Colonic mucosa (tissue), 4 donors: Measurements from ENCODE around the gene MMRN2. TPM values are rescaled to one million over a fixed set of nuclear protein-coding genes. Genes with fewer than 3 reads are reported as not detected.
"Not testable (repeated sequence)": the region's sequence is repeated elsewhere in the genome, so short reads cannot be mapped to it uniquely, and the experiment has no call there.

Source experiments
- DNase-seq: peaks from one replicate; pipeline ENCODE4 v3.0.0-alpha.2; 2020
- H3K27ac ChIP-seq: fragments of 200-600 bp; one replicate; pipeline ENCODE4 v1.8.0; 2021
- H3K27me3 ChIP-seq: fragments of 200-600 bp; one replicate; pipeline ENCODE4 v1.8.0; 2021
- H3K36me3 ChIP-seq: fragments of 200-600 bp; one replicate; pipeline ENCODE4 v1.8.0; 2021
- H3K4me1 ChIP-seq: fragments of 200-600 bp; one replicate; pipeline ENCODE4 v1.8.0; 2021; ENCODE audit warnings: mild to moderate bottlenecking
- H3K4me3 ChIP-seq: fragments of 200-600 bp; one replicate; pipeline ENCODE4 v1.8.0; 2021
- H3K9ac ChIP-seq, 2 donors: one replicate each; pipeline ENCODE4 v1.7.0; 2013; ENCODE audit warnings: control low read depth in 2 of 2, low read depth in 2 of 2, low read length in 2 of 2
- H3K9me3 ChIP-seq: fragments of 200-600 bp; one replicate; pipeline ENCODE4 v1.8.0; 2021
- CTCF ChIP-seq: fragments of 200-600 bp; IDR thresholded peaks from one replicate; pipeline ENCODE4 v1.8.0; 2022; ENCODE audit warnings: antibody characterized with exemption, mild to moderate bottlenecking
- intact Hi-C: fragments of 100-400 bp; cut with DNase I; formaldehyde crosslinking; loops from one replicate; pipeline ENCODE4 v1.14.1; 2022
- total RNA-seq, 2 donors: library from RNA; stranded (reverse); fragmentation: NEBNext Ultra II Directional in 1 of 2; extraction: Animal tissue kit (Norgen Biotek cat#: 25700) in 1 of 2; gene quantifications; one replicate each; pipeline ENCODE4 v1.2.1, GENCODE V29; 2021
- donor health status: healthy.
- donor health status: DM: no; HTN: no; CAD: no.
- donor health status: DM: no; HTN: no; CAD: no.

Gene MMRN2
- total RNA-seq, 2 donors from 2014 or later: 3.4 to 7.4 TPM

GRCh38 chr10:86988520-86988919, 31.1 kb upstream of the MMRN2 start:
- H3K27ac ChIP-seq: no peak overlapping the region
- TF ChIP-seq CTCF: no peak
- H3K9me3 ChIP-seq: no peaks in the 10 kb centered on the region
- H3K9ac ChIP-seq: no peak overlapping the region
- H3K27me3 ChIP-seq: no peaks in the 10 kb centered on the region
- no peaks in the 10 kb centered on the region for H3K36me3 ChIP-seq
- no peak for DNase-seq
- H3K4me3 ChIP-seq: no peak overlapping the region
- intact Hi-C loops: no loop called here
- H3K4me1 ChIP-seq: no peaks in the 10 kb centered on the region

- H3K9me3 ChIP-seq, intact Hi-C loops, H3K4me3 ChIP-seq, H3K27ac ChIP-seq, H3K9ac ChIP-seq, H3K36me3 ChIP-seq, H3K4me1 ChIP-seq, DNase-seq, H3K27me3 ChIP-seq: not testable (repeated sequence)
These were observed 27.1 kb upstream of the MMRN2 start for GRCh38 chr10:86984498-86984897.

- Histone ChIP-seq H3K27me3 (no peaks in the 10 kb centered on the region), H3K36me3 (no peaks in the 10 kb centered on the region), H3K4me3 (no peak overlapping the region), H3K9ac (no peak overlapping the region), H3K9me3 (no peaks in the 10 kb centered on the region), H3K4me1 (no peaks in the 10 kb centered on the region), H3K27ac (no peak overlapping the region)
- intact Hi-C loops: no loop called here
- DNase-seq: no peak
- TF ChIP-seq CTCF: no peak
These were observed 24.3 kb upstream of the MMRN2 start for GRCh38 chr10:86981716-86982115.

GRCh38 chr10:86981020-86981419, 23.6 kb upstream of the MMRN2 start:
- H3K9me3 ChIP-seq, H3K27me3 ChIP-seq, intact Hi-C loops, H3K36me3 ChIP-seq, H3K4me1 ChIP-seq, DNase-seq, H3K4me3 ChIP-seq, H3K9ac ChIP-seq, H3K27ac ChIP-seq: not testable (repeated sequence)

GRCh38 chr10:86979977-86980448, 22.6 kb upstream of the MMRN2 start:
- Histone ChIP-seq H3K4me3 (no peak overlapping the region), H3K9me3 (no peaks in the 10 kb centered on the region), H3K36me3 (no peaks in the 10 kb centered on the region), H3K27ac (no peak overlapping the region), H3K9ac (peak overlapping the region in 1 of 2 donors; percentile 46), H3K27me3 (no peaks in the 10 kb centered on the region), H3K4me1 (no peaks in the 10 kb centered on the region)
- TF ChIP-seq CTCF: no peak
- peak; percentile 57 for DNase-seq
- intact Hi-C loops: loop anchor here (10.0 kb wide), 1 partner anchor 115 kb away; the partner anchor contains the start of genes GLUD1 and SHLD2

- no peaks in the 10 kb centered on the region for H3K4me1 ChIP-seq
- TF ChIP-seq CTCF: no peak
- H3K4me3 ChIP-seq: no peak overlapping the region
- H3K9me3 ChIP-seq: no peaks in the 10 kb centered on the region
- H3K9ac ChIP-seq: no peak overlapping the region
- intact Hi-C loops: loop anchor here (10.0 kb wide), 1 partner anchor 115 kb away; the partner anchor contains the start of genes GLUD1 and SHLD2
- H3K27ac ChIP-seq: no peak overlapping the region
- no peaks in the 10 kb centered on the region for H3K27me3 ChIP-seq
- no peaks in the 10 kb centered on the region for H3K36me3 ChIP-seq
- no peak for DNase-seq
These were observed 21.9 kb upstream of the MMRN2 start for GRCh38 chr10:86979296-86979818.

- H3K4me1 ChIP-seq, H3K27ac ChIP-seq: not testable (repeated sequence)
- intact Hi-C loops: loop anchor here (10.0 kb wide), 1 partner anchor 116 kb away; the partner anchor contains the start of genes GLUD1 and SHLD2
These were observed 21.0 kb upstream of the MMRN2 start for GRCh38 chr10:86978457-86978856.

More at GRCh38 chr10:86978457-86978856, 21.0 kb upstream of the MMRN2 start:
- DNase-seq, H3K4me3 ChIP-seq, H3K27me3 ChIP-seq, H3K9ac ChIP-seq, H3K9me3 ChIP-seq, H3K36me3 ChIP-seq: not testable (repeated sequence)
